Stimulated activated CD8-positive, alpha-beta memory T cell treated with anti-CD3 and anti-CD28 coated beads, Interleukin-15, amount 100 ng/mL, for 4 hours (primary cell): ENCODE data around the gene CDH13.

ENCODE experiments used
- DNase-seq, 2 donors: peaks; one replicate each; pipeline ENCODE4 v3.0.0-alpha.2; 2020; ENCODE audit warnings: low read depth in 2 of 2

CDH13 gene

DNA sequence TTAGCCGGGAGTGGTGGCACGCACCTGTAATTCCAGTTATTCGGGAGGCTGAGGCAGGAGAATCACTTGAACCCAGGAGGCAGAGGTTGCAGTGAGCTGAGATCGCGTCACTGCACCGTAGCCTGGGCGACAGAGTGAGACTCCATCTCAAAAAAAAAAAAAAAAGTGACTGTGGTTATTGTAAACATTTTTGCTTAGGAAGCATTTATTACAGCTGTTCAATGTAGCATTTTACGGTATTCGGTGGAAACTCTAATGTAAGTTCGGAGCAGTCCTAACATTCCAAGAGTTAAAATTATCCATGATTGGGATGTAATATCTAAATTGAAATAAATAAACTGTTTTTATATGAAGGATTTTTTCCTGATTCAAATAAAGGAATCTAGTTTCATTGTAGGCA is 926.2 kb downstream of the CDH13 start:
- no peak for DNase-seq

DNA sequence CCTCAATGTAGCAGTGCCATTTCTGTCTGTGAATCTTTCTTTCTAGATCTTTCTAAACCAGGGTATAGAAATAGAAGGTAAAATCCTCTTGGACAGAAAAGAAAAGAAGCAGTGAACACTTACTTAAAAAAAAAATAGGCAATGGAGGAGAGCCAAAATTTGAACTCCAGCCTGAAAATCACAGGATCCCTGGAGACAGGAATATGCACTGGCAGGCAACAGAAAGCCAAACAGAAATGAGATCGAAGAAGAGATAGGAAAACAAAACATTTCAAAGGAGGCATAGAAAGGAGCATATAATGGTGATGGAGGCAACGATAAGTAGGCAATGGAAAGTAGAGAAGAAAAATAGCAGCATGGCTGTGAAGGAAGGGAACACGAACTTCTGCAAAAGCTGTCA is 927.3 kb downstream of the CDH13 start:
- DNase-seq = no peak

DNA sequence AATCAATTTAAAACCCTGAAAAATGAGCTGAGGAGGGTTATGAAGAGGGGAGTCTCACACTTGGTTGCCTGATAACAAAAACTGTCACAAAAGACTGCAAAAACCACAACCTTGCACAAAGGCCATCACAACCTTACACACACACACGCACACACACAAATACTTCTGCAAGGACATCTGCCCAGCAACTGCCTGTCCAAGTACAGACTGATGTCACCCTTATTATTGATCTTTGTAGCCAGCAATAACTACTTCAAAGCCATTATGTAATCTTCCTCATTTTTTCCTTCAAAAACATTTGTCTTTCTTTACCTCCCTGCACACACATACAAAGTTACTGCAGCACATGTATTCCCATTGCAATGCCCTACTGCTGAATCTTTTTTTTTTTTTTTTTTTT is 927.8 kb downstream of the CDH13 start:
- DNase-seq = no peak

DNA sequence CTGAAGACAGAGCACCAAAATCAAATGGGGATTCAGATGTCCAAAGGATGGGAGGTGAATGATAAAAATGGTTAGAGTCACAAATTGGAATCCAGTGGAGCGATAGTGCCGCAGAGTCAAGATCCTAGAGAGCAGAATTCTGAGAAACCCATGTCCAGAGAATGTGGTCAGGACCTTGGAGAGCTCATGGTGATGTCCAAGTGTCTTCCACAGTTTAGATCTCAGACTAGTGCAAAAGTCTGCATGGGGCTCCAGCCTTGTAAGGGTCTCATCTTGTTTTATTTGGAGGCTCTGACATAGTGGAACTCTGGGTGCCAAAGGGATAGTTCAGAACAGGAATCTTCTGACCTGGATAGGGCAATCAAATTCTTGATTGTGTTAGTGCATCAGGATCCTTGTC is 935.1 kb downstream of the CDH13 start:
- DNase-seq = no peak

DNA sequence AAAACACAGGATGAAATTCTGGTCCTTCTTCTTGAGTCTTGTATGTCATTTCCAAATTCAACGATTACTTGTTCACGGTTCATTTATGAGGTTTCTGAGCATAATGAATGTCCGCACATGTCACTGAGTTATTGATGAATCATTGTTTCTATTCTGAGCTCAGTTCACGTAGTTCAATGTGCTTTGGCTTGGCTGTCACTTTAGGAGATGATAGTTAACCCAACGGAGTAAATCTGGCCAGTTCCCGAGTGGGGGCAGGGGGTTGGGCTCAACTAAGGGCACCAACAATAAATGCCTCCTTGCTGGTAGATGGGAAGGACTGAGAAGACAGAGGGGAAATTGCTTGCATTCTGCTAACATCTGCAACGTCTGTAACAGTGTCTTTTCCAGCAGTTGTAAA is 941.6 kb downstream of the CDH13 start:
- no peak for DNase-seq

DNA sequence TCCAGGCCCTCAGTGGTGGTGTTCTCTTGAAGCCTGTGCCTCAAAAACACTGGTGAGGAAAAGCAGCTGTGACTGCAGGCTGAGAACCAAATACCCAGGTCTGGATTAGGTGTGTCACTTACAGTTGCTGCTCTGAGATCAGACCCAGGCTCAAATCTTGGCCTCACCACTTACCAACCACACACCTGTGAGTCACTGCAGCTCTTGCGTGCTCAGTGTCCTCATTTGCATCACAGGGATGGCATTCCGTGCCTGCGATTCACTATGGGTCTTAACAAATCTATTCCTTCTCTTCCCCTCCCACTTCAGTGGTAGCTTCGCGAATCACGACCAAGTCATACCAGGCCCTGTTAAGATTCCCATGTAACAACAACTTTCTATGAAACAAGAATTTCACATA is 947.6 kb downstream of the CDH13 start:
- no peak for DNase-seq

DNA sequence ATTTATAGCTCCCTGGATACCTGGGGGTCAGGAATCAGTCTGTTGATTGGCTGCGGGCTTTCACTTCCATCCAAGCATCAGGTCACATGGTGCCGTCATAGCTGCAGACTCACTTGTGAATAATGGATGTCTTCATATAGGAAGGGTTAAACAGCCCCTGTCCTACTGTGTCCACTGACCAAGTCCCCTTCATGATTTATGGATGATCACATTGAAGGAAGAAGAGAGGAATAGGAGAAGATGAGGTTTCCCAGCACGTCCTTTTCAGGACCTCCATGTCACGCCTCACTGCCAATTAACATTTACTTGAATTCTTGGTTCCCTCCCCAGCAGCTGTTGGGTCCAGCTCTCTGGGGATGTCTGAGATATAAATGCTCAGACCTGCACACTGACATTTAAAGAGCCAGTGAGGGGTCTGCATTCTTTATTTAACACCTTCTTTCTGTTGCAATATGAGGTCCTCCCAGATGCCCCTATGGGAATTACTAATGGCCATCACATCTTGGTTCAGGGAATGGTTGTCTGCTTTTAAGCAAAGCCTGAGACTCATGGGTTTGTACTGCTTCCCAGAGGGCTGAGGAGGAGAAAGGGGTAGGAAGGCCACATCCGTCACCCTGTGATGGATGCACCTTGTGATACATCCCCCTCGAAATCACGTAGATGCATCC is 950.4 kb downstream of the CDH13 start:
- no peak for DNase-seq

DNA sequence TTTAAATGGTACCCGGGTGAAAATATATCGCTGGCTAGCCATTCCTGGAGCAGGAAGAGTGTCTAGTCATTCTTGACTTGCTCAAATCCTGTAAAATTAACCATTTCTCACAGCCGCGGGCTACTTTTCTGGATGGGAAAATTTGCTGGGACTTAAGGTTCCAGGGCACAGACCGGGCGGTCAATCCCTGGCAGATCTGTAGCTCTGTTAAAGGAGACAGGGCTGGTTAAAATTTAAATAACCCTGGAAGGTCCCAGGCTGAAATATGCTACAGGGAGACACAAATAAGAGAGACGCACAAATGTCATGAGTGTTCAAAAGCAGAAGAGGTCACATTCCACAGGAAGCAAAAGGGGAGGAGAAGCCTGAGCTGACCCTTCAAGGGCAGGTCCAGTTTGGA is 951.4 kb downstream of the CDH13 start:
- no peak for DNase-seq

DNA sequence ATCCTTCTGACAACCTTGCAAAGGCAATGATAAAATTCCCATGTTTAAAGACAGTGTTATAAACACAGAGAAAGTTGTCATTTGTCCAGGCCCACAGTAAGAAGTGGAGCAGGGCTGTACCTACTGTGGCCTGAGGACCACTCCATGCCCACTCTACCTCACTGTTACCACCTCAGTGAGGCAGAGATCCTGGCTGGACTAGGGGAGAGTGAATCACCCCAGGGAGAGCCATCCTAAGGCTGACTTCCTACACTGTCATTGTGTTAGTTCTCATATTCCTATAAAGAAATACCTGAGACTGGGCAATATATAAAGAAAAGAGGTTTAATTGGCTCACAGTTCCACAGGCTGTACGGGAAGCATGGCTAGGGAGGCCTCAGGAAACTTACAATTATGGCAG is 952.3 kb downstream of the CDH13 start:
- no peak for DNase-seq

DNA sequence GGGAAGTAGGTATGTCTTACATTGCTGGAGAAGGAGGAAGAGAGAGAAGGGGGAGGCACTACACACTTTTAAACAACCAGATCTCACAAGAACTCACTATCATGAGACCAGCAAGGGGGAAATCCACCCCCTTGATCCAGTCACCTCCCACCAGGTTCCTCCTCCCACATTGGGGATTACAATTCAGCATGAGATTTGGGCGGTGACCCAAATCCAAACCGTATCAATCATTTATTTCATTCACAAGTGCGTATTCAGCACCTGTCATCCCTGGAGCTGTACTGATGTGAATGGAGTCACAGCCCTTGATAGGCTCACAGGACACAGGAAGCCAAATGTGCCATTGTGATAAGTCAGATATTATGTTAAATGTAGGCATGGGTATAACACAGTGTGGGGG is 952.7 kb downstream of the CDH13 start:
- DNase-seq = no peak

DNA sequence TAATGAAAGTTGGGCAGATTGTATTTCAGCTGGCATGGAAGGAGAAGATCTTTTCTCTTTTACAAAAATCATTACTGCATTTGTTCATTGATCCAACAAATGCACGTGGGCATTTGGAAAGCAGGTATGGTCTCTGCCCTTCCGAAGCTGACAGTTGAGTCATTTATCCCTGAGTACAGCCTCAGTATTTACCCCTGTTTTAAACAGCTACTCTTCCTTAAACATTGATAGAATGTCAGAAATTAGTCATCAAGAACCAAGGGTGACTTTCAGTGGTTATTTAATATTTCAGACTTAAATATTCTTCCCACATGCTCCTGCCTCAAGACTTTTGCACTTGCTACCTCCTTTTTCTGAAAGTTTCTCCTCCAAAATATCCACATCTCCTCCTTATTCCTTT is 954.3 kb downstream of the CDH13 start:
- no peak for DNase-seq

DNA sequence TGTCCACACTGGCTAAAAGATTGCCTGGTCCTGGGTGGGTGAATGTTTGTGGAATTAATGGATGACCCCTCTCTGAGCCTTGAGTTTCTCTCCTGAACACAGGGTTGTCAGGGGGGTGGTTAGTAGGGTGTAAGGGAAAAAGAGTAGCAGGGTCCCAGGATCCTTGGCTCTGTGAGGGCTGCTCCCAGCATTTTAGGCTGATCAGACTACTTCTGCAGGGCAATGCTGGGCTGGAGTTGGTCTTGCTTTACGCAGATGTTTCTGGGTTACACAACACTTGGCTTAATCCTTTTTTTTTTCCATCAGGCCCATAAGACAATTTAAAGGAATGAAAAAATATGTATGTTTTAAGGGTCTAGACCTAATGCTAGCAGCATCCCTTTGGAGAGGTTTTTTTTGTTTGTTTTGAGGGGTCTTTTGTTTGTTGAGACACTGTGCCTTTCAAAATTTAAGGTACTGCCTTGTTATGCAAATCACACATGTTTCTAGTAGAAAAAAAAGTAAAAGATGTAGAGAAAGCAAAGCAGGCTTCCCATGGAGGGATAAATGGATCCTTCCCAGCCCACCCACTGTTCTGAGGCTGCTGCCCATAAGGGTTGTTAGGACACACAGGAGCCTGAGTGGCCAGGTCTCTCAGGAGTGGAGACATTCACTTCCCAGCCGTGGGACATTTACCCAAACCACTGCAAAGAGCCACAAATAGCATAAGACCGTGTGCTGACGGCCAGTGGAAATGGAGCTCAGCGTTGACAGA is 955.4 kb downstream of the CDH13 start:
- no peak for DNase-seq

DNA sequence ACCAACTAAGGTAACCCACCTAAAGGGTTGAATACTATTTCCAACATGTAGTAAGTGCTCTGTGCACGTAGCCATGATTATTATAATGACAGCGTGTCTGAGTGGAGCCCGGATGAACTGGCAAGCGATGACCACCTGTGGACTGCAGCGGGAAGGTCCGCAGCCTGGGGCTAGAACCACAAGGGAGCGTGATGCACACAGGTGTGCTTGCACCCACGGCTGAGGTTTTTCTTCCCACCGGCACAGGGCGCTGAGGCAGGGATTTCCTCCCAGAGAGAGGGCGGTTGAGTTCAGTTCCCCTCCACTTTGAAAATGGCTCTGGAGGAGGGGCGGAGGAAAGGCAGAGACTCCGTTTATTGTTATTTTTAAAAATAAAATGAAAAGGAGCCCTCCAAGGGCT is 959.3 kb downstream of the CDH13 start:
- DNase-seq = no peak

DNA sequence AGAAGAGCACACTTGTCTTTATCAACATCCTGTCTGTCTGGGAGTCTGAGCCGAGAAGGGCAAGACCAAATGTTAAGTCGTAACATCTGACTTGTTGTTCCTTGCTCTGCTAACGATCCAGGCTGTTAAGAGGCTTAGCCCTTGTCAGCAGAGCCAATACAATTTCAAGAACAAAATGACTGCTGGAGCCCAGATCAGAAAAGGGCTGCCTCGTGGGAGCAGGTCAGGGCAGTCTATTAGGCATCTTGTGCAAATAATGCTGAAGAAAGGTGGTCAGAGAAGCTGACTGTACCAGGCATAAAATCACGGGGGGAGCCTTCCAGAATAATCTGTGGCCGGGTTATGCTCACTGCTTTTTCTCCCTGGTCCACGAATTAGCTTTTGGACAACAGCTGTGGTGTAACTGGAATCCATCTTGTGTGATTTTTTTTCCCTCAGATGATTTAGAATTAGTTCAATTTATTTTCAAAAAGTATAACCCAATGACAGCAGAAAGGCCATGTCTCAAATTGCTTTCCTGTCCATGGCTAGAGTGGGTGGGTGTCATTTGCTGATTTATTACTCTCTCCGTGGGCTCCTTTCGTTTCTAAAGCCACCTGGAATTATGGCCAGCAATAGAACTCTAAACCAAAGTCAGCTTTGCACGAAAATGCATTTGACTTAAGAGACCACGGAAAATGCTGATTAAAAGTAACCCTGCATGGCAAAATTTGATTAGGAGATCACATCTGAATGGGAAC is 959.9 kb downstream of the CDH13 start:
- DNase-seq = no peak

DNA sequence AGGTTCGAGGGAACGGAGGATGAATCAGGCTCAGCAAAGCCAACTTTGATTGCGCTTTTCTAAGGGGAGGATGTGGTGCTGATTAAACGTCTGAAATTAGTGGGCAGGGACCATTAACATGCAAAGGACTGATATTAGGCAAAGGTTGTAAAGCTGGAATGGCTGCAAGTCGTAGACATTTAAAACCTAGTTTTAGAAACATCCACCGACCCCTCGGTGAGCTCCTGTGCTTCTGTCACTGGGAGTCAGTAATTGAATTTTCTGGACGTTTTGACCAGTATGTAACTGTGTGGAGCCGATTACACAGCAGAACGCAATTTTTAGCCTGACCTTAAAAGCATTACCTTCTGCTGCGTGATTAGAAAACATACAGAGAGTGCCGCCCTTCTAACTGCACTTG is 960.4 kb downstream of the CDH13 start:
- DNase-seq = no peak

DNA sequence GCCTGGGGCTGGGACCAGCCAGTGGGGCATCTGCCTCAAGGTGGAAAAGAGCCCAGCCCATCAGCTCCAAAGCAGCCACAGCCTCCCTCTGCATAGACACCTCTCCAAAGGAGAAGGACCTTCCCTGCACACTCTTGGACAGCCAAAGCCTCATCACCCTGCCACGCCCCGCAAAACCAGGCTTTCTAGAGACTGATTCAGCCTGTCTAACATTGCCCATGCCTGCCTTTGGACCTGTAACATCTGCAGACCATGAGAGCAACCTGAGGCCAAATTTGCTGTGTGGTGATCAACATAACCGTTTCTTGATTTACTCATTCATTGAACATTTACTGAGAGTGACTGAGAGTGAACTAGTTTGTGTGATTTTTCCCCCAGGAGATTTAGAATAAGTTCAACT is 961.3 kb downstream of the CDH13 start:
- no peak for DNase-seq

DNA sequence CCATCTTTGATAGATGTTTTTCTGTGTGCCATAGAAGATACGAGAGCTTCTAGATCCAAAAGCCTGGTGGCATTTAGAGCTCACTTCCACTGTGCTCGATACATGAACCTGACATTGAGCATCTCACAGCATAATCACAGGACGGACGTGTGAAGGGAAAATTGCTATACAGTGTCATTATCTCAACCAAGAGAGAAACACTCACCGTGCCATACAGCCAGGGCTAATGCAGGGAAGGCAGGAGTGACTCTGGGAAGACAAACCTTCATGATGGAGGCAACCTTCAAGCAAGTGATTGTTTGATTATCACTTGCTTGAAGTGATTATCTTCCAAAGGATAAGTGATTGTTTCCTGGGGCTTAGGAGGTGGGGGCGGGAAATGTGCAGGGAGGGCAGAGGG is 962.8 kb downstream of the CDH13 start:
- DNase-seq = no peak

DNA sequence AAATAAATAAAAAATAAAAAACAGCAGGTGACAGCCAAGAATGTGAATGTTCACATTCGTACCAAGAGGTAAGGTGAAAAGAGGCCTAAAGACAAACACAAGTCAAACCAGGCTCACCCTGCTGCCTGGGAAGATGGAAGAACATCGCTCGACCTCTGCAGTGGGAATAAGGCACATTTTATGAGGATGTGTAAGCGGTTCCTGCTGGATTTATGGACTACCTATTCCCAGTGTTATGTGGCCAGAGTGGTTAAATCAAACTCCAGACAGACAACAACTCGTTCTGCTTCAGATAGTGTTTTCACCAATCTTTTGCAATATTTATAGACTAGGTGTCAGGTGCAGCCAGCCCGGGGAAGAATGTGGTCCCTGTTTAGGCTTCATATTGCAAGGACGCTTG is 966.0 kb downstream of the CDH13 start:
- no peak for DNase-seq

DNA sequence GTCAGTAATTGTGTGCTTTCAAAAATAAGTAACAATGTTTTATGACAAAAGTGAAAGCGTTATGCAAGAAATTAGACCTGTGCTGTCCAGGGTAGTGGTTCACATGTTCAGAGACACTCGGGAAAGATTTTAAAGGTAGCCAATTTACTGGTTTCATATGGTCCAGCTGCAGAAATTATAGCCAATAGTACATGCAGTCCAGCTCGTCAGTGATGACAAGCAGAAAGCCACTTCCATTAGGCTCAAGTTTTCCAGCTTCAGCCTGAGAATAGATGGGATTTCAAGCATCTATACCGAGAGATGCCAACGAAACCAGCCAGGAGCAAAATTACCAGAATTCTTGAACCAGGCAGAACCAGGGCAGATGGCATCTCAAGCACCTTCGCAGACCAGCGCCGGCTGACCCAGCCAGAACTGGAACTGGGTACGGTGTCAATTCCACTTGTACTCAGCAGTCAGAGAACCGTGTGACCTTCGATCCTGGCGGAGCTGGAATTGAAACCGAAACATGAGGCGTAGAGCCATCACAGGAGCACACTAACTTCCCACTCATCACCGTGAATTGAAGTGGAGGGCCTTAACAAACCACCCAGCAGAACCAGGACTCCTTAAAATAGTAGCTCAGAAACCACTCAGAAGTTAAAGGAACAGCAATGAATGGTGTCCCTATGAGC is 973.2 kb downstream of the CDH13 start:
- no peak for DNase-seq

DNA sequence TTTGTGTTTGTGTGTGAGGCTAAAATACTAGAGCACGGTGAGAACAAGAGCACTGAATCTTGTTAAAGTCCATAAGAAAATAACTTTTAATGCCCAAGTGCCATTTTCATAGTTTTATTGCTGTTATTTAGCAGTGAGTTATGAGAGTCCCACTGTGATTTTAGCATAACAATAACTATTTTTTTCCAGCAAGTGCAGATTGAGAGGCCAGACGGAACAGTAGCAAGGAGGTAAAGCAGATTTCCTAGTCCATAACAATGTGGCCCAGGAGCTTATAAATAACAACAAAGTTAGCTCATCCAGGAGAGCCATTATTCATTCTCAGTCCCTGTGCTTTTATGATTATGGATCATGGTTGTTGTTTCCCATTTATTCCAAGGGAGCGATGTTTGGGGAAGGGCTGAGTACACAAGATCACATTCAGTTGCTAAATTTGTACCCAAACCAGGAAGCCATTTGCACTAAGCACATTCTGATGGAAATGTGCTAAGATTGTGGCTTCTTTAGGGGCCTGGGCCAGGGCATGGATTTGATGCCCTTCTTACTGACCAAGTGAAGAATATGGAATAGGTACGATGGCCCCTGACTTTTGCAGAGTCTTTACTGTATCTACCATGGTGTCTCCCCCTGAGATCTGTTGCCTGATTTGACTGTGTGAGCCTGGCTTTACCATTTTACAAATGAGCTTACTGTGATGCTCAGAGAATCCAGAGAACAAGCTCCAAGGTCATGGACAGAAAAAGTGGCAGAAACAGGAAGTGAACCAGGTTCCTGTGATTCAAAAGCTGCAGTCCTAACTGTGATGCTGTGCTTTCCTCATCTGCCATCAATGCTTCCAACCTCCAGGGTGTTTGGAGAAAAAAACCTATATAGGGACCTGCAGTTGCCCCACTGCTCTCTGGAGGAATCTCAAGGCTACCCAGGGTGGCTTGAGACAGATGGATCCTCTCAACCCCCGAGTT is 976.3 kb downstream of the CDH13 start:
- DNase-seq = no peak
